Smooth muscle cell of the umbilical artery (primary cell): ENCODE measurements around the gene PLCH2. TPM values are rescaled to one million over a fixed set of nuclear protein-coding genes. Genes with fewer than 3 reads are reported as not detected.

Experiments
- total RNA-seq: library from RNA; depleted of rRNA; stranded (reverse); fragments of >200 nt; gene quantifications from 2 replicates; pipeline ENCODE4 v1.2.3, GENCODE V29; 2014

Gene PLCH2, protein sequence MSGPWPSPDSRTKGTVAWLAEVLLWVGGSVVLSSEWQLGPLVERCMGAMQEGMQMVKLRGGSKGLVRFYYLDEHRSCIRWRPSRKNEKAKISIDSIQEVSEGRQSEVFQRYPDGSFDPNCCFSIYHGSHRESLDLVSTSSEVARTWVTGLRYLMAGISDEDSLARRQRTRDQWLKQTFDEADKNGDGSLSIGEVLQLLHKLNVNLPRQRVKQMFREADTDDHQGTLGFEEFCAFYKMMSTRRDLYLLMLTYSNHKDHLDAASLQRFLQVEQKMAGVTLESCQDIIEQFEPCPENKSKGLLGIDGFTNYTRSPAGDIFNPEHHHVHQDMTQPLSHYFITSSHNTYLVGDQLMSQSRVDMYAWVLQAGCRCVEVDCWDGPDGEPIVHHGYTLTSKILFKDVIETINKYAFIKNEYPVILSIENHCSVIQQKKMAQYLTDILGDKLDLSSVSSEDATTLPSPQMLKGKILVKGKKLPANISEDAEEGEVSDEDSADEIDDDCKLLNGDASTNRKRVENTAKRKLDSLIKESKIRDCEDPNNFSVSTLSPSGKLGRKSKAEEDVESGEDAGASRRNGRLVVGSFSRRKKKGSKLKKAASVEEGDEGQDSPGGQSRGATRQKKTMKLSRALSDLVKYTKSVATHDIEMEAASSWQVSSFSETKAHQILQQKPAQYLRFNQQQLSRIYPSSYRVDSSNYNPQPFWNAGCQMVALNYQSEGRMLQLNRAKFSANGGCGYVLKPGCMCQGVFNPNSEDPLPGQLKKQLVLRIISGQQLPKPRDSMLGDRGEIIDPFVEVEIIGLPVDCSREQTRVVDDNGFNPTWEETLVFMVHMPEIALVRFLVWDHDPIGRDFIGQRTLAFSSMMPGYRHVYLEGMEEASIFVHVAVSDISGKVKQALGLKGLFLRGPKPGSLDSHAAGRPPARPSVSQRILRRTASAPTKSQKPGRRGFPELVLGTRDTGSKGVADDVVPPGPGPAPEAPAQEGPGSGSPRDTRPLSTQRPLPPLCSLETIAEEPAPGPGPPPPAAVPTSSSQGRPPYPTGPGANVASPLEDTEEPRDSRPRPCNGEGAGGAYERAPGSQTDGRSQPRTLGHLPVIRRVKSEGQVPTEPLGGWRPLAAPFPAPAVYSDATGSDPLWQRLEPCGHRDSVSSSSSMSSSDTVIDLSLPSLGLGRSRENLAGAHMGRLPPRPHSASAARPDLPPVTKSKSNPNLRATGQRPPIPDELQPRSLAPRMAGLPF (N-terminal part only)
- total RNA-seq = under 0.01 and 0.09 TPM in 2 replicates

DNA sequence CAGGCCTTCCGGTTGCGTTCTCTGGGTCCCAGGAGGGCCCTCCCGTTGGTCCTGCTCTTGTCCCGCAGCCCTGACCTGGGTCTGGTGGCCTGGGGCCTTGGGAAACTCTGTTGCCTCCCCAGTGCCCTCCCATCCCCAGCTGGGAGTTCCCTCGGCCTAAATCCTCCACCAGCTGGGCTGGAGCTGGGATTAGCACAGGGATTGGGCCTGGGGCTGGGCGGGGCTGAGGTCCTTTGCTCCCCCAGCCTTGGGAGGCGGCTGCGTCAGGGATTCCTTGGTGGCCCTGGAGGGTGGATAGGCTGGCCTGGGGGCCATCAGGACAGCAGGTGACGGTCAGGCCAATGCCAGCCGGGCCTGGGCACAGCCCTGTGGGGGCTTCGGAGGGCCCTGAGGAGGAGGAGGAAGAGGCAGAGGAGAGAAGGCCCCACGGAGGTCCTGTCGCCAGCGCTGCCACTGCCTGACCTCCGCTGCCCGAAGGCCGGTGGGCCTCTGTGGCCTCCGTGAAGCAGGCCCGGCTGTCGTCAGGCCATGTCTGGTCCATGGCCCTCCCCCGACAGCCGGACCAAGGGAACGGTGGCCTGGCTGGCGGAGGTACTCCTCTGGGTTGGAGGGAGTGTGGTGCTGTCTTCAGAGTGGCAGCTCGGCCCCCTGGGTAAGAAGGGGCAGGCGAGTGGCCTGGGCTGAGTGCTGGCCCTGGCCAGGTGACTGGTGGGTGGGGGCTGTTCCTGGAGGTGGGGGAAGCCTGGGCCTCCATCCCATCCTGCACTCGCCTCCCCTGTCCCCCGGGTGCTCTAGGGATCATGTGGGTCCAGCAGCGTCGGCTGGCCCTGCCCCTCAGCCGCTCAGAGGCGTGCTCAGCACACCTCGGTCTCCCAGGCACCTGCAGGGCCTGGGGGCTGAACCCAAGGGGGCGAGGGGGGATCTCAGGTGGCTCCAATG, at the start of gene PLCH2:
TSS of gene PLCH2 (plus strand) at position 229 of the 939 bp plus-strand sequence. CDS start at position 529, 300 bp downstream.

DNA sequence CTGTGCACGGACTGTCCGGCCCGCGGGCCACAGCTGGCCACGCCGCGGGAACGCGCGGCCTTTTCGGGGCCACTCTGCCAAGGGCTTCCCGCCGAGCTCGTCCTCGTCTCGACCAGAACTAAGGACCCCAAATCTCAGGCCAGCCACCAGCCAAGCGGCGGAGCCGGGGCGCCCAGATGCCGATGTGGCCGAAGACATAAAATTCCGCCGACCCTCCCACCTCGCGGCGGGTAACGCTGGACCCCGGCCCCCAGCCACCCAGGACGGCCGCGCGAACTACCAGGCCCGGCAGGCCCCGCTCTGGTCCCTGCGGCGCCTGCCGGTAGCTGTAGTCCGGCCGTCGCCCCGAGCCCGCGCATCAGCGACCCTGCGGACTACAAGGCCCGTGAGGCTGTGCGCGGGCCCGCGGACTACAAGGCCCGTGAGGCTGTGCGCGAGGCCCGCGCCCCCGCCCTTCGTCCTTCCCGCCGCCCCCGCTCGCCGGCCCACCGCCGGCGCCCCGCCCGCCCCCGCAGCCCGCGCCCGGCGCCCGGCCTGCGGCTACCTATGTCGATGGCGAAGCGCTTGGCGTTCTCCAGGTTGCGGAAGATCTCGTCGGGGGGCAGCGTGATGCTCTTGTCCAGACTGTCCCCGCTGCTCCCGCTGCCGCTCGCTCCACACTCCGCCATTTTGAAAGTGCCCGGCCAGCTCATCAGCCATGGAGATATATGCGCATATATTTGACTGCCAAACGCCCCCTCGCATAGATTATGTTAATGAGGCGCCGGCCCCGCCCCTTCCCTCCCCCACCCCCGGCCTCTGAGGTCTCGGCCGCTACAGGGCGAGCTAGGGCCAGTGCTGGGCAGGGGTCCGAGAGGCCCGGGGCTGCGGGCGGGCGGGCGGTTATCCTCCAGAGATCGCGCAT, 50.1 kb downstream of the PLCH2 start, which contains the start of gene PANK4:
TSS of gene PANK4 (minus strand) at position 677 of the 904 bp plus-strand sequence. CDS start at position 668, 9 bp downstream.

DNA sequence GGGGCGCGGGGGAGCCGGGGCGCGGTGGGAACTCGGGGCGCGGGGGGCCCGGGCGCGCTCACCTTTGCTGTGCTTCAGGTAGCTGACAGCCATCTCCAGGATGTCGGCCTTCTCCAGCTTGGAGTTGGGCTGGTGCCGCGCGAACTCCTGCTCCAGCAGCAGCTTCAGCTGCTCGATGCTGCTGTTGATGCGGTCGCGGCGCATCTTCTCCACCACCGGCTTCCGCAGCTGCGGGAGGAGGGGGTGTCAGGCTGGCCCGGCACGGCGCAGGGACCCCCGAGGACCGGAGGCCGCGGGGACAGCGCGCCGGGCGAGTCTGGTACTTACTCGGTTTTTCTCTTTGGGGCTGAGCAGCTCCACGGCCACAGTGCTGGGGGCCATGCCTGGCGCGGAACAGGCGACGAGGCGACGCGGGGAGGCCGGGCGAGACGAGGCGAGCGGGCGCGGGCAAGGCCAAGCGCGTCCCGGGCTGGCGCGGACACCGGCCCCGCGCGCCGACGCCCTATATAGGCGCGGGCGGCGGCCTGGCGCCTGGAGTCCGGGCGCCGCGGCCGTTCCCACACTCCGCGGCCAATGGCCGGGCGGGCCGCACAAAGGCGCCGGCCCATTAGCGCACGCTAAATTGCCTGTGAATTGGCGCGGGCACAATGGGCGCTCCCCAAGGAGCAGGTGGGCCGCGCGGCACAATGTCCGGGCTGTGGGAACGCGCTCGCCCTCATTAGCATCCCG, 53.9 kb downstream of the PLCH2 start, which contains the start of gene HES5:
TSS of gene HES5 (minus strand) at position 480 of the 729 bp plus-strand sequence. CDS start at position 381, 99 bp downstream.

Other genes starting within 250 kb of the PLCH2 start
- gene SKI, start 248.0 kb upstream of the PLCH2 start, total RNA-seq = 35.6 and 43.0 TPM in 2 replicates
- 13.1 and 21.2 TPM in 2 replicates for gene MORN1, start 84.7 kb upstream of the PLCH2 start, total RNA-seq
- gene RER1, start 84.4 kb upstream of the PLCH2 start, total RNA-seq = 88.2 and 107 TPM in 2 replicates
- gene PEX10, start 63.7 kb upstream of the PLCH2 start, total RNA-seq = 27.9 and 31.7 TPM in 2 replicates
- 22.6 and 25.8 TPM in 2 replicates for gene PANK4, start 50.3 kb downstream of the PLCH2 start, total RNA-seq
- gene HES5, start 54.0 kb downstream of the PLCH2 start, total RNA-seq = not detected in 2 replicates
- 1.8 and 4.8 TPM in 2 replicates for gene TNFRSF14, start 80.1 kb downstream of the PLCH2 start, total RNA-seq
- gene PRXL2B, start 110.5 kb downstream of the PLCH2 start, total RNA-seq = 8.9 and 20.4 TPM in 2 replicates
- 0.37 TPM in 1 of 2 replicates, not detected in the other for gene MMEL1, start 156.7 kb downstream of the PLCH2 start, total RNA-seq